Cardiac muscle cell (in vitro differentiated cells and primary cell): ENCODE results near the gene ATP11C. TPM values are rescaled to one million over a fixed set of nuclear protein-coding genes. Genes with fewer than 3 reads are reported as not detected.
"Not testable (repeated sequence)": the region's sequence is repeated elsewhere in the genome, so short reads cannot be mapped to it uniquely, and the experiment has no call there.

ENCODE experiments used
- DNase-seq, 2 donors: peaks; one replicate each; pipeline versions ENCODE4 v3.0.0 to v3.0.0-alpha.2; 2010 to 2017; ENCODE audit warnings: low read depth in 1 of 2, low spot score in 1 of 2
- H3K27ac ChIP-seq: fragments of 200-600 bp; sonication (generic); 2 replicates; pipeline ENCODE4 v1.5.1; 2016
- H3K27me3 ChIP-seq: fragments of 200-600 bp; sonication (generic); 2 replicates; pipeline ENCODE4 v1.6.0; 2016; ENCODE audit warnings: control low read depth
- H3K36me3 ChIP-seq: fragments of 200-600 bp; sonication (generic); 2 replicates; pipeline ENCODE4 v1.5.1; 2016; ENCODE audit warnings: control low read depth
- H3K4me1 ChIP-seq: fragments of 200-600 bp; sonication (generic); 2 replicates; pipeline ENCODE4 v1.8.1; 2017; ENCODE audit warnings: low read depth, mild to moderate bottlenecking, mixed run types
- H3K4me3 ChIP-seq: fragments of 200-600 bp; sonication (generic); 2 replicates; pipeline ENCODE4 v1.5.1; 2016; ENCODE audit warnings: mild to moderate bottlenecking
- H3K9me3 ChIP-seq: fragments of 200-600 bp; sonication (generic); 2 replicates; pipeline ENCODE4 v1.5.1; 2017; ENCODE audit warnings: low read depth, mild to moderate bottlenecking, control low read depth
- polyA plus RNA-seq: library from polyadenylated mRNA; unstranded; fragments of >200 nt; fragmentation: Nextera tagmentation; extraction: Ambion mirVana; gene quantifications from 2 replicates; pipeline ENCODE4 v1.2.1, GENCODE V29; 2016
- total RNA-seq: library from RNA; depleted of rRNA; stranded (reverse); fragments of >200 nt; gene quantifications from 2 replicates; pipeline ENCODE4 v1.2.3, GENCODE V29; 2016
- TF ChIP-seq, protein P1 (sequence below): IDR thresholded peaks from 2 replicates; pipeline ENCODE4 v1.5.1; 2012; ENCODE audit warnings: low read depth, mild to moderate bottlenecking, low read length

ATP11C gene
- total and polyA plus RNA-seq, 2 experiments from 2014 or later, result 7.4 to 17.1 TPM

DNA sequence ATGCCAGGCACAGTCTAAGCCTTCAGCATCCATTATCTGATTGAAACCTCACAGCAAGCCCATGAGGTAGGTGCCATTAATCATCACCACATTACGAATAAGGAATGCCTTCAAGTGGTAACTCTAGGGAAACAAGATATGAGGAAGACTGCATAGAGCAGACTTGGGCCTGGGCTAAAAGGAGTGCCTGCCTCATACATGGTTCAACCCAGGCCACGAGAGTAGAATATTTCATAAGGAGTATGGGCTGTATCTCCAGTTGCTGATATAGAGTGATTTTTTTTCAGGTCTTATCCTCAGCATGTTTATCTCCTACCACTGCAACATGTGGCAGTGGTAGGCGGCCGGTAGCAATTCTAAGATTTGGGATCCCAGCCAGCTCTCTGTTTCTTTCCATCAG lies 51.7 kb downstream of the ATP11C start:
- no peaks in the 10 kb centered on the region for H3K4me1 ChIP-seq
- peak in 1 of 2 donors; percentile 80 for DNase-seq
- no peak overlapping the region for H3K27ac ChIP-seq
- H3K27me3 ChIP-seq, result no peaks in the 10 kb centered on the region
- H3K4me3 ChIP-seq, result no peak overlapping the region
- no peaks in the 10 kb centered on the region for H3K36me3 ChIP-seq
- TF ChIP-seq, protein P1, sequence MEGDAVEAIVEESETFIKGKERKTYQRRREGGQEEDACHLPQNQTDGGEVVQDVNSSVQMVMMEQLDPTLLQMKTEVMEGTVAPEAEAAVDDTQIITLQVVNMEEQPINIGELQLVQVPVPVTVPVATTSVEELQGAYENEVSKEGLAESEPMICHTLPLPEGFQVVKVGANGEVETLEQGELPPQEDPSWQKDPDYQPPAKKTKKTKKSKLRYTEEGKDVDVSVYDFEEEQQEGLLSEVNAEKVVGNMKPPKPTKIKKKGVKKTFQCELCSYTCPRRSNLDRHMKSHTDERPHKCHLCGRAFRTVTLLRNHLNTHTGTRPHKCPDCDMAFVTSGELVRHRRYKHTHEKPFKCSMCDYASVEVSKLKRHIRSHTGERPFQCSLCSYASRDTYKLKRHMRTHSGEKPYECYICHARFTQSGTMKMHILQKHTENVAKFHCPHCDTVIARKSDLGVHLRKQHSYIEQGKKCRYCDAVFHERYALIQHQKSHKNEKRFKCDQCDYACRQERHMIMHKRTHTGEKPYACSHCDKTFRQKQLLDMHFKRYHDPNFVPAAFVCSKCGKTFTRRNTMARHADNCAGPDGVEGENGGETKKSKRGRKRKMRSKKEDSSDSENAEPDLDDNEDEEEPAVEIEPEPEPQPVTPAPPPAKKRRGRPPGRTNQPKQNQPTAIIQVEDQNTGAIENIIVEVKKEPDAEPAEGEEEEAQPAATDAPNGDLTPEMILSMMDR, result no peak
- H3K9me3 ChIP-seq, result no peaks in the 10 kb centered on the region

DNA sequence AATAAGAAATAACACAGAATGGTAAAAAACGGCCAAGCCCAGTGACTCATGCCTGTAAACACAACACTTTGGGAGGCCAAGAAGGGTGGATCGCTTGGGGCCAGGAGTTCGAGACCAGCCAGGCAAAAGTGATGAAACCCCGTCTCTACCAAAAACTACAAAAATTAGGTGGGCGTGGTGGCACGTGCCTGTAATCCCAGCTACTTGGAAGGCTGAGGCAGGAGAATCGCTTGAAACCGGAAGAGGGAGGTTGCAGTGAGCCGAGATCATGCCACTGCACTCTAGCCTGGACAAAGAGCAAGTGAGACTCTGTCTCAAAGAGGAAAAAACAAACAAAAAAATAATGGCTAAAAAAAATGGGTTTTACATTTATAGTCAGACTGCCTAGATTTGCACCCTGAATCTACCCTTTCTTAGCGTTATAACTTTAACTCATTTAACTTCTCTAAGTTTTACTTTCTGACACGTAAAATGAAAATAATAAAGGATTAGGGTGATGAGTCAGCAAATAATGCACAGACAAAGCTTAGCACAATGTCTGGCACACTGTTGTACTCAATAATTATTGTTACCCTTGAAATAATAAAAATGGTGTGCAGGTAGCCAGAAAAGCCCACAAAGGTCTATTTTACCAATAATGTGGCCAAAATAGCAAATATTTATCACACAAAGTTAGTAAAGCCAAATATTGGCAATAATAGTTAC lies 55.0 kb downstream of the ATP11C start:
- Histone ChIP-seq H3K27ac (no peak overlapping the region), H3K4me3 (no peak overlapping the region), H3K9me3 (no peaks in the 10 kb centered on the region), H3K27me3 (no peaks in the 10 kb centered on the region), H3K4me1 (peaks cover 4% of the 10 kb centered on the region), H3K36me3 (no peaks in the 10 kb centered on the region)
- TF ChIP-seq, protein P1, result no peak
- peak in 1 of 2 donors; percentile 28 for DNase-seq

DNA sequence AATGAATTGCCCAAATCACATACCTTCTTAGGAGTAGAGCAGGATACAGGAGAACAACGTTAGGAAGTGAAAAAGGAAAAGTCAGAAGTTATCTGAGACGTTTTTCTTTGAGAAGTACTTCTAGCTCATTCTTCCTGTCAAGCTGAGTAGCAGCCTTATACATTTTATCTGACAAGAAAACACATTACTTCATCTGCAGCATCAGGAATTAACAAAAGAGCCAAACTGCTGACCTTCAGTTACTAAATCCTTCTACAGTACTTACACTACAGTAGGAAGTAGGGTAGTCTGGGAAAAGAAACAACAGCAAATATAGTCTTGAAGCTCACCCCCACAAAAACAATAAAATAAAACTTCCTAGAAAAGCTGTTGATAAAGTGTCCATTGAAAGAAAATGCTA lies 57.0 kb downstream of the ATP11C start:
- Histone ChIP-seq H3K9me3 (no peaks in the 10 kb centered on the region), H3K36me3 (no peaks in the 10 kb centered on the region), H3K4me1 (peaks cover 4% of the 10 kb centered on the region), H3K27ac (no peak overlapping the region), H3K27me3 (no peaks in the 10 kb centered on the region), H3K4me3 (no peak overlapping the region)
- peak in 1 of 2 donors; percentile 36 for DNase-seq
- TF ChIP-seq, protein P1, result no peak

DNA sequence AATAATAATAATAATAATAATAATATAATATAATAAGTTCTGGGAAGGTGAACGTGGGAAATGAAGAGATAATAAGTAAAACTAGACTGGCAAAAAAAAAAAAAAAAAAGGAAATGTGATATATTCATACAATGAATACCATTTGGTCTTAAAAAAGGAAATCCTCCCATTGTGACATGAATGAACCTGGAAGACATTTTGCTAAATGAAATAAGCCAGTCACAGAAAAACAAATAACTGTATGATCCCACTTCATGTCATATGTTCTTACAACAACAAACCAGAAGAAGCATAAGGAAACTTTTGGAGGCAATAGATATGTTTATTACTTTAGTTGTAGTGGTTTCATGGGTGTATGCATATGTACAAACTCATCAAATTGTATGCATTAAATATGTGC lies 63.1 kb downstream of the ATP11C start:
- TF ChIP-seq, protein P1, result no peak
- no peak overlapping the region for H3K4me3 ChIP-seq
- no peaks in the 10 kb centered on the region for H3K36me3 ChIP-seq
- H3K27ac ChIP-seq, result no peak overlapping the region
- H3K4me1 ChIP-seq, result no peaks in the 10 kb centered on the region
- DNase-seq, result no peak
- H3K27me3 ChIP-seq, result no peaks in the 10 kb centered on the region
- no peaks in the 10 kb centered on the region for H3K9me3 ChIP-seq

DNA sequence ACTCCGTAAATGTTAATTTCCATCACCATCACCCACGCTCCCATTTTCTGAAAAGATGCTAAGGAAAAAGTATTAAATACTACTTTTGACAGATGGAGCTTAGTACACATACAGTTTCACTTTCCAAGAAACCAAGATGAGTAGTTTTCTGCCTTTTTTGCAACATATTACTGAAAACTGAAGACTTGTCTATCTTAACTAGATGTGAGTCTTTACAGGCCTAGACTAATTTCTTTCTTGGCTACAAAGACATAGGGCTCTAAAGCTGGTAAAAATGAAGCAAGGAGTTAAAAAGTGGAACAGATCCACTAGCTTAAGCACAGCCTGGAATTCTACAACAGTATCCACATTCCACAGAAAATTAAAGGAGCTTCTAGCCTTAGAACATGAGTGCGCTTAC lies 68.2 kb downstream of the ATP11C start:
- Histone ChIP-seq H3K4me1 (no peaks in the 10 kb centered on the region), H3K9me3 (no peaks in the 10 kb centered on the region), H3K4me3 (no peak overlapping the region), H3K27ac (no peak overlapping the region), H3K27me3 (no peaks in the 10 kb centered on the region), H3K36me3 (no peaks in the 10 kb centered on the region)
- TF ChIP-seq, protein P1, result no peak
- no peak for DNase-seq

DNA sequence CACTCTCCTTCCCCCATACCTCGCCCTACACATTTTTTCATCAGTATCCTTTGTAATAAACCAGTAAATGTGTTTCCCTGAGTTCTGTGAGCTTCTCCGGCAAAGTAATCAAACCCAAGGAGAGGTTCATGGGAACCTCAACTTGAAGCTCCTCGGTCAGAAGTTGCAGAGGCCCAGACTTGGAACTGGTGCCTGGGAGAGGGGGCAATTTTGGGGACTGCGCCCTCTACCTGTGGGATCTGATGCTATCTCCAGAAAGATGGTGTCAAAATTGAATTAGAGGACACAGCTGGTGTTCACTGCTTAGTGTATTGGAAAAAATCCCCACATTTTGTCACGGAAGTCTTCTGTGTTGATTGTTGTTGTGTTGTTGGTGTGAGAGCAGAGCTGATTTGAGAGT lies 70.6 kb downstream of the ATP11C start:
- Histone ChIP-seq H3K36me3 (no peaks in the 10 kb centered on the region), H3K27me3 (no peaks in the 10 kb centered on the region), H3K27ac (no peak overlapping the region), H3K4me1 (no peaks in the 10 kb centered on the region), H3K4me3 (no peak overlapping the region), H3K9me3 (no peaks in the 10 kb centered on the region)
- TF ChIP-seq, protein P1, result no peak
- no peak for DNase-seq

GRCh38 chrX:139856826-139857225 lies 76.0 kb downstream of the ATP11C start:
- DNase-seq, H3K27me3 ChIP-seq, H3K27ac ChIP-seq, H3K9me3 ChIP-seq, H3K4me3 ChIP-seq, H3K4me1 ChIP-seq, H3K36me3 ChIP-seq: not testable (repeated sequence)
